K562 (cell line): Measurements from ENCODE around the gene SETMAR. TPM values are rescaled to one million over a fixed set of nuclear protein-coding genes. Genes with fewer than 3 reads are reported as not detected.
A peak's percentile ranks its signal among the peaks of the same experiment; 100 is the strongest.

Experiments used
- ATF1 ChIP-seq, 2 experiments: fragments of 450-650 bp in 1 of 2; IDR thresholded peaks; 2 replicates each; pipeline ENCODE4 v1.6.1; 2016; ENCODE audit warnings: missing compliant biosample characterization in 1 of 2, missing genetic modification characterization in 1 of 2
- ELK3 ChIP-seq: fragments of 450-650 bp; formaldehyde crosslinking; IDR thresholded peaks from 2 replicates; pipeline ENCODE4 v1.4.0; 2020; ENCODE audit warnings: mild to moderate bottlenecking
- EZH2 ChIP-seq: IDR thresholded peaks from 2 replicates; pipeline ENCODE4 v1.6.1; 2012; ENCODE audit warnings: low read depth, mild to moderate bottlenecking, inconsistent platforms, low read length, borderline replicate concordance
- FIP1L1 ChIP-seq: fragments of 200-400 bp; formaldehyde crosslinking; IDR thresholded peaks from 2 replicates; pipeline ENCODE4 v1.6.1; 2018; ENCODE audit warnings: mild to moderate bottlenecking, low read depth, low read length; ENCODE audit not compliant: poor library complexity, severe bottlenecking
- HOXB6 ChIP-seq: fragments of 250-450 bp; sonication (Bioruptor Pico); IDR thresholded peaks from 2 replicates; pipeline ENCODE4 v1.5.1; 2022; ENCODE audit warnings: mild to moderate bottlenecking, borderline replicate concordance
- MLX ChIP-seq, 2 experiments: fragments of 450-650 bp in 1 of 2; sonication (generic) in 1 of 2; formaldehyde crosslinking; conservative IDR thresholded peaks; 2 replicates each; pipeline versions ENCODE4 v1.4.0 to v1.8.1; 2020 to 2022; ENCODE audit warnings: mild to moderate bottlenecking in 1 of 2, missing genetic modification reagents in 1 of 2
- NBN ChIP-seq: fragments of 450-650 bp; IDR thresholded peaks from 2 replicates; pipeline ENCODE4 v1.6.1; 2016; ENCODE audit warnings: low read depth, mild to moderate bottlenecking
- POU5F1 ChIP-seq: fragments of 150-350 bp; IDR thresholded peaks from 2 replicates; pipeline ENCODE4 v1.6.1; 2014; ENCODE audit warnings: borderline replicate concordance, low read length, low read depth, mild to moderate bottlenecking; ENCODE audit not compliant: partially characterized antibody
- PTRF ChIP-seq: fragments of 450-650 bp; IDR thresholded peaks from 2 replicates; pipeline ENCODE4 v1.6.1; 2016; ENCODE audit warnings: mild to moderate bottlenecking, missing genetic modification characterization, missing compliant biosample characterization
- PTTG1 ChIP-seq: fragments of 450-650 bp; IDR thresholded peaks from 2 replicates; pipeline ENCODE4 v1.6.1; 2016; ENCODE audit warnings: low read depth, mild to moderate bottlenecking, missing genetic modification characterization, missing compliant biosample characterization
- RNF2 ChIP-seq: sonication (generic); IDR thresholded peaks from 2 replicates; pipeline ENCODE4 v1.6.1; 2016
- SRSF9 ChIP-seq: fragments of 200-400 bp; formaldehyde crosslinking; IDR thresholded peaks from 2 replicates; pipeline ENCODE4 v1.6.1; 2017; ENCODE audit warnings: low read depth, low read length, borderline replicate concordance
- SUPT5H ChIP-seq: fragments of 450-650 bp; IDR thresholded peaks from 2 replicates; pipeline ENCODE4 v1.6.1; 2016
- TGIF2 ChIP-seq: sonication (generic); formaldehyde crosslinking; IDR thresholded peaks from 2 replicates; pipeline ENCODE4 v1.8.1; 2022; ENCODE audit warnings: mild to moderate bottlenecking, missing genetic modification reagents, moderate library complexity
- ZC3H8 ChIP-seq: fragments of 450-650 bp; IDR thresholded peaks from 2 replicates; pipeline ENCODE4 v1.6.1; 2017
- ZNF133 ChIP-seq: fragments of 250-450 bp; sonication (Bioruptor Pico); IDR thresholded peaks from 2 replicates; pipeline ENCODE4 v1.4.0; 2020; ENCODE audit warnings: mild to moderate bottlenecking
- ZNF175 ChIP-seq: fragments of 200-800 bp; sonication (Bioruptor generic); IDR thresholded peaks from 2 replicates; pipeline ENCODE4 v1.6.1; 2016; ENCODE audit warnings: low read depth, mild to moderate bottlenecking, missing genetic modification characterization, missing compliant biosample characterization
- ZNF311 ChIP-seq: fragments of 250-450 bp; sonication (Bioruptor Pico); IDR thresholded peaks from 2 replicates; pipeline ENCODE4 v1.4.0; 2020; ENCODE audit warnings: mild to moderate bottlenecking, moderate library complexity
- ZNF507 ChIP-seq: conservative IDR thresholded peaks from 2 replicates; pipeline ENCODE4 v1.6.1; 2017; ENCODE audit warnings: missing genetic modification characterization, missing compliant biosample characterization
- ZNF76 ChIP-seq: fragments of 250-450 bp; sonication (Bioruptor Pico); IDR thresholded peaks from 2 replicates; pipeline ENCODE4 v1.4.0; 2020; ENCODE audit warnings: mild to moderate bottlenecking, moderate library complexity, borderline replicate concordance
- ZNF785 ChIP-seq: fragments of 250-450 bp; sonication (Bioruptor Pico); IDR thresholded peaks from 2 replicates; pipeline ENCODE4 v1.4.0; 2020; ENCODE audit warnings: mild to moderate bottlenecking
- polyA plus RNA-seq, 8 experiments: library from polyadenylated mRNA; depleted of rRNA in 4 of 8; stranded (reverse) in 5 of 8; unstranded in 3 of 8; fragments of >200 nt; fragmentation: Nextera tagmentation in 2 of 8; fragmentation: Illumina TruSeq in 1 of 8; extraction: Ambion mirVana in 2 of 8; extraction: Trizol in 1 of 8; gene quantifications; 2 replicates each; pipeline versions ENCODE4 v1.2.1 to v1.2.3, GENCODE V29; 2011 to 2014; ENCODE audit warnings: inconsistent platforms in 1 of 8, missing spikeins in 1 of 8
- total RNA-seq, 7 experiments: library from RNA; depleted of rRNA in 6 of 7; stranded (reverse); fragments of >200 nt in 6 of 7; fragmentation: Illumina TruSeq in 2 of 7; extraction: Trizol in 2 of 7; gene quantifications; 2 replicates each; pipeline versions ENCODE4 v1.2.1 to v1.2.3, GENCODE V29; 2011 to 2021; ENCODE audit warnings: low replicate concordance in 1 of 7
- TF ChIP-seq, protein P1 (sequence below): IDR thresholded peaks from 2 replicates; pipeline ENCODE4 v1.6.1; 2011; ENCODE audit warnings: borderline replicate concordance, low read depth, mild to moderate bottlenecking, moderate library complexity, low read length; ENCODE audit not compliant: insufficient read depth, poor library complexity, severe bottlenecking
- TF ChIP-seq, protein P2 (sequence below): fragments of 250-450 bp; sonication (Bioruptor Pico); IDR thresholded peaks from 2 replicates; pipeline ENCODE4 v1.5.1; 2021; ENCODE audit warnings: mild to moderate bottlenecking

SETMAR gene
- total and polyA plus RNA-seq, 9 of the 15 experiments (the other 6 are each of a cell fraction or from before 2014, with no cell fraction given), result 5.5 to 25.1 (median 18.2) TPM

- TF ChIP-seq EZH2 (no peak), PTTG1 (no peak), SUPT5H (peak; percentile 78), MLX (CRISPR knock-in tag; conservative IDR thresholded peaks at IDR 0.05) (no peak; a peak in 1 of 4 replicates), ZNF133 (CRISPR knock-in tag) (no peak), TGIF2 (CRISPR knock-in tag) (no peak), ELK3 (no peak), ZNF785 (CRISPR knock-in tag) (no peak), RNF2 (peak; percentile 44; the same call in 1 of the 2 replicates), POU5F1 (no peak), ZC3H8 (no peak), SRSF9 (no peak), HOXB6 (CRISPR knock-in tag) (no peak), FIP1L1 (peak; percentile 66), ZNF311 (no peak), ATF1 (CRISPR knock-in tag; IDR thresholded peaks at IDR 0.05) (no peak), ATF1 (tag; IDR thresholded peaks at IDR 0.05) (peak; percentile 84), PTRF (tag) (no peak), ZNF175 (CRISPR knock-in tag) (peak; percentile 21; the same call in 1 of the 2 replicates), ZNF76 (peak; percentile 90), ZNF507 (tag) (no peak), NBN (no peak)
- TF ChIP-seq, protein P1, sequence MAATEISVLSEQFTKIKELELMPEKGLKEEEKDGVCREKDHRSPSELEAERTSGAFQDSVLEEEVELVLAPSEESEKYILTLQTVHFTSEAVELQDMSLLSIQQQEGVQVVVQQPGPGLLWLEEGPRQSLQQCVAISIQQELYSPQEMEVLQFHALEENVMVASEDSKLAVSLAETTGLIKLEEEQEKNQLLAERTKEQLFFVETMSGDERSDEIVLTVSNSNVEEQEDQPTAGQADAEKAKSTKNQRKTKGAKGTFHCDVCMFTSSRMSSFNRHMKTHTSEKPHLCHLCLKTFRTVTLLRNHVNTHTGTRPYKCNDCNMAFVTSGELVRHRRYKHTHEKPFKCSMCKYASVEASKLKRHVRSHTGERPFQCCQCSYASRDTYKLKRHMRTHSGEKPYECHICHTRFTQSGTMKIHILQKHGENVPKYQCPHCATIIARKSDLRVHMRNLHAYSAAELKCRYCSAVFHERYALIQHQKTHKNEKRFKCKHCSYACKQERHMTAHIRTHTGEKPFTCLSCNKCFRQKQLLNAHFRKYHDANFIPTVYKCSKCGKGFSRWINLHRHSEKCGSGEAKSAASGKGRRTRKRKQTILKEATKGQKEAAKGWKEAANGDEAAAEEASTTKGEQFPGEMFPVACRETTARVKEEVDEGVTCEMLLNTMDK, result peak; percentile 56
- TF ChIP-seq, protein P2, sequence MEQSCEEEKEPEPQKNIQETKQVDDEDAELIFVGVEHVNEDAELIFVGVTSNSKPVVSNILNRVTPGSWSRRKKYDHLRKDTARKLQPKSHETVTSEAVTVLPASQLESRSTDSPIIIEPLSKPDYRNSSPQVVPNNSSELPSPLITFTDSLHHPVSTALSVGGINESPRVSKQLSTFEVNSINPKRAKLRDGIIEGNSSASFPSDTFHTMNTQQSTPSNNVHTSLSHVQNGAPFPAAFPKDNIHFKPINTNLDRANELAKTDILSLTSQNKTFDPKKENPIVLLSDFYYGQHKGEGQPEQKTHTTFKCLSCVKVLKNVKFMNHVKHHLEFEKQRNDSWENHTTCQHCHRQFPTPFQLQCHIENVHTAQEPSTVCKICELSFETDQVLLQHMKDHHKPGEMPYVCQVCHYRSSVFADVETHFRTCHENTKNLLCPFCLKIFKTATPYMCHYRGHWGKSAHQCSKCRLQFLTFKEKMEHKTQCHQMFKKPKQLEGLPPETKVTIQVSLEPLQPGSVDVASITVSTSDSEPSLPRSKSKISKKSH (CRISPR knock-in tag), result no peak
Measured at GRCh38 chr3:4303187-4304123, at the start of gene SETMAR (continued).
